ENCODE results near the gene MEGF9.
"Not testable (repeated sequence)": the region's sequence is repeated elsewhere in the genome, so short reads cannot be mapped to it uniquely, and the experiment has no call there.

The MEGF9 gene

GRCh38 chr9:120556775-120557174, 157.5 kb downstream of the MEGF9 start:
- in situ Hi-C loops (cut with MboI; ENCODE audit: low sequenced_read_pairs, unreplicated experiment), result no loop called here
- TF ChIP-seq, protein P1, sequence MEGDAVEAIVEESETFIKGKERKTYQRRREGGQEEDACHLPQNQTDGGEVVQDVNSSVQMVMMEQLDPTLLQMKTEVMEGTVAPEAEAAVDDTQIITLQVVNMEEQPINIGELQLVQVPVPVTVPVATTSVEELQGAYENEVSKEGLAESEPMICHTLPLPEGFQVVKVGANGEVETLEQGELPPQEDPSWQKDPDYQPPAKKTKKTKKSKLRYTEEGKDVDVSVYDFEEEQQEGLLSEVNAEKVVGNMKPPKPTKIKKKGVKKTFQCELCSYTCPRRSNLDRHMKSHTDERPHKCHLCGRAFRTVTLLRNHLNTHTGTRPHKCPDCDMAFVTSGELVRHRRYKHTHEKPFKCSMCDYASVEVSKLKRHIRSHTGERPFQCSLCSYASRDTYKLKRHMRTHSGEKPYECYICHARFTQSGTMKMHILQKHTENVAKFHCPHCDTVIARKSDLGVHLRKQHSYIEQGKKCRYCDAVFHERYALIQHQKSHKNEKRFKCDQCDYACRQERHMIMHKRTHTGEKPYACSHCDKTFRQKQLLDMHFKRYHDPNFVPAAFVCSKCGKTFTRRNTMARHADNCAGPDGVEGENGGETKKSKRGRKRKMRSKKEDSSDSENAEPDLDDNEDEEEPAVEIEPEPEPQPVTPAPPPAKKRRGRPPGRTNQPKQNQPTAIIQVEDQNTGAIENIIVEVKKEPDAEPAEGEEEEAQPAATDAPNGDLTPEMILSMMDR (IDR thresholded peaks at IDR 0.05; ENCODE audit: borderline replicate concordance, control extremely low read depth, extremely low read depth, insufficient read depth, missing control alignments), result no peak
- DNase-seq (ENCODE audit: low spot score), result no peak

GRCh38 chr9:120555839-120556238, 158.4 kb downstream of the MEGF9 start:
- in situ Hi-C loops (cut with MboI; ENCODE audit: low sequenced_read_pairs, unreplicated experiment), result no loop called here

DNA sequence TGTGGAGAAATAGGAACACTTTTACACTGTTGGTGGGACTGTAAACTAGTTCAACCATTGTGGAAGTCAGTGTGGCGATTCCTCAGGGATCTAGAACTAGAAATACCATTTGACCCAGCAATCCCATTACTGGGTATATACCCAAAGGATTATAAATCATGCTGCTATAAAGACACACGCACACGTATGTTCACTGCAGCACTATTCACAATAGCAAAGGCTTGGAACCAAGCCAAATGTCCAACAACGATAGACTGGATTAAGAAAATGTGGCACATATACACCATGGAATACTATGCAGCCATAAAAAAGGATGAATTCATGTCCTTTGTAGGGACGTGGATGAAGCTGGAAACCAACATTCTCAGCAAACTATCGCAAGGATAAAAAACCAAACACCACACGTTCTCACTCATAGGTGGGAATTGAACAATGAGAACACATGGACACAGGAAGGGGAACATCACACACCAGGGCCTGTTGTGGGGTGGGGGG, 162.0 kb downstream of the MEGF9 start:
- in situ Hi-C loops (cut with MboI; ENCODE audit: low sequenced_read_pairs, unreplicated experiment), result not testable (repeated sequence)

More at GRCh38 chr9:120555839-120556238, 158.4 kb downstream of the MEGF9 start:
- TF ChIP-seq, protein P1 (IDR thresholded peaks at IDR 0.05; ENCODE audit: borderline replicate concordance, control extremely low read depth, extremely low read depth, insufficient read depth, missing control alignments), result no peak
- no peak for DNase-seq (ENCODE audit: low spot score)

More for the DNA sequence above, 162.0 kb downstream of the MEGF9 start:
- not testable (repeated sequence) for DNase-seq (ENCODE audit: low spot score)

Measured in GM13976 (cell line).